Testis (tissue), 2 donors: Measurements from ENCODE around the gene MAP3K1.

Source experiments
- CTCF ChIP-seq, 3 experiments: fragments of 450-650 bp in 2 of 3; fragments of 200-600 bp in 1 of 3; sonication (generic) in 1 of 3; IDR thresholded peaks; one replicate each; pipeline ENCODE4 v1.5.1; 2016 to 2019; ENCODE audit warnings: antibody characterized with exemption in 3 of 3, mild to moderate bottlenecking in 2 of 3, moderate library complexity in 1 of 3
- POLR2A ChIP-seq: fragments of 450-650 bp; IDR thresholded peaks from one replicate; pipeline ENCODE4 v1.6.1; 2017; ENCODE audit warnings: antibody characterized with exemption, mild to moderate bottlenecking, moderate library complexity

DNA sequence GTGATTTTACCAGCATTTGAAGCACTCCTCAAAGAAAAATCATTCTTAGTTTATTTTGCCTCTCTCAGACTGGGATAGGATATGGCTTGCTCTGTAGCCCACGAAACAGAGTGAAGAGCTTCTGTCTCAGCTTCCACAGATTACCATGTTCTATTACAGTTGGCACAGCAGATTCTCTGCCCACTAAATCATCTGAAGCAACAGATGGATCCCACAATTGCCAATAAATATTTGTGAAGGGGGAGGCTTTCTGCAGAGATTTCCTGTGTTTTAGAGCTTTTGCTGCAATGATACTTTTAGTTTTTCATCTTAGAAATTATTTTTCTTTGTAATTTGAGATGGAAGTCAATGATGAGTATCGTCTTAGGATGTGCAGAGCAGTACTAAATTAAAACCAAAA is 12.3 kb upstream of the MAP3K1 start:
- TF ChIP-seq POLR2A = no peak
- no peak for TF ChIP-seq CTCF (IDR thresholded peaks at IDR 0.05)
